GM12878 (cell line): Measurements from ENCODE around the gene KATNB1.

ENCODE experiments used
- CEBPB ChIP-seq, 2 experiments: fragments of 150-350 bp in 1 of 2; IDR thresholded peaks; 2 replicates each; pipeline ENCODE4 v1.6.1; 2012 to 2014; ENCODE audit warnings: low read depth in 2 of 2, low read length in 2 of 2, borderline replicate concordance in 1 of 2, inconsistent platforms in 1 of 2
- CHD2 ChIP-seq: IDR thresholded peaks from 2 replicates; pipeline ENCODE4 v1.6.1; 2011; ENCODE audit warnings: low read depth, low read length, improper control_type of control experiment, borderline replicate concordance
- CTCF ChIP-seq, 3 experiments: IDR thresholded peaks in 2 of 3; conservative IDR thresholded peaks in 1 of 3; 2 replicates each; pipeline ENCODE4 v1.5.1; 2011; ENCODE audit warnings: low read depth in 3 of 3, low read length in 3 of 3, mild to moderate bottlenecking in 3 of 3, control low read depth in 2 of 3, moderate library complexity in 2 of 3, inconsistent platforms in 1 of 3, mixed read lengths in 1 of 3; ENCODE audit not compliant: control insufficient read depth in 2 of 3, insufficient read depth in 1 of 3; ENCODE audit errors: extremely low read depth in 1 of 3
- MAX ChIP-seq: IDR thresholded peaks from 2 replicates; pipeline ENCODE4 v1.6.1; 2012; ENCODE audit warnings: low read depth, low read length, improper control_type of control experiment
- MXI1 ChIP-seq: fragments of 150-350 bp; IDR thresholded peaks from 2 replicates; pipeline ENCODE4 v1.6.1; 2011; ENCODE audit warnings: low read depth, mild to moderate bottlenecking, inconsistent platforms, low read length, improper control_type of control experiment
- PKNOX1 ChIP-seq: fragments of 450-650 bp; IDR thresholded peaks from 2 replicates; pipeline ENCODE4 v1.6.1; 2016; ENCODE audit warnings: mild to moderate bottlenecking
- POLR2AphosphoS5 ChIP-seq: IDR thresholded peaks from 2 replicates; pipeline ENCODE4 v1.6.1; 2011; ENCODE audit warnings: mild to moderate bottlenecking, low read length, inconsistent platforms
- REST ChIP-seq: IDR thresholded peaks from 2 replicates; pipeline ENCODE4 v1.6.1; 2012; ENCODE audit warnings: mild to moderate bottlenecking, low read depth, low read length
- SMARCA5 ChIP-seq: fragments of 450-650 bp; IDR thresholded peaks from 2 replicates; pipeline ENCODE4 v1.6.1; 2017; ENCODE audit warnings: mild to moderate bottlenecking
- SP1 ChIP-seq: IDR thresholded peaks from one replicate; pipeline ENCODE4 v1.6.1; 2011; ENCODE audit warnings: low read depth, low read length
- USF2 ChIP-seq: IDR thresholded peaks from 2 replicates; pipeline ENCODE4 v1.6.1; 2011; ENCODE audit warnings: low read depth, low read length, improper control_type of control experiment, borderline replicate concordance
- ZSCAN29 ChIP-seq: fragments of 450-650 bp; IDR thresholded peaks from 2 replicates; pipeline ENCODE4 v1.6.1; 2017; ENCODE audit warnings: mild to moderate bottlenecking, moderate library complexity

DNA sequence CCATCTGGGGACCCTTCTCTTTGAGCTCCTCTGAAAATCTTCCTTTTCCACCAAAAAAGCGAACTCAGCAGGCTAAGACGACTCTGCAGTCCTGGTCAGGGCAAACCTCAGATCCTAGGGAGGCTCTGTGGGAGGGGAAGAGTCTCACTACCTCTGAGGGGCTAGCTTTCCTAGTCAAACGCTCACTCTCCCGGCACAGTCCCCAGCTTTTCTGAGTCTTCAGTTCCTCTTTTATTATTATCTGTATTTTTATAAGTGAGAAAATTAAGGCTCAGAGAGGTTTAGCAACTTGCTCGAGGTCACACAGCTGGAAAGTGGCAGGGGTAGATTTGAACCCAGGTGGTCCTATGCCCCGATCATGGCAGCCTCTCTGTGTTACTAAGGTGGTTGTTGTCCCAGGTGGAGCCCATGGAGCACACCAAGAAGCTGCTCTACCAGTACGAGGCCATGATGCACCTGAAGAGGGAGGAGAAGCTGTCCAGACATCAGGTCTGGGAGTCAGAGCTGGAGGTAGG is 9.1 kb upstream of the KATNB1 start:
- TF ChIP-seq REST (no peak), SMARCA5 (0 out of 2 replicates have a peak, but pooled peaks have one; percentile 63), SP1 (no peak), CTCF (IDR thresholded peaks at IDR 0.05 in 2 of 3, conservative IDR thresholded peaks at IDR 0.05 in 1 of 3; ENCODE audit: control insufficient read depth in 2 of 3, extremely low read depth in 1 of 3, insufficient read depth in 1 of 3, low read depth in 3 of 3, low read length in 3 of 3) (no peak), MAX (no peak), USF2 (no peak), ZSCAN29 (no peak), POLR2AphosphoS5 (no peak), MXI1 (no peak), CHD2 (no peak), CEBPB (IDR thresholded peaks at IDR 0.05; ENCODE audit: borderline replicate concordance in 1 of 2, low read depth in 2 of 2, low read length in 2 of 2) (no peak), PKNOX1 (no peak)
